GM19193 (cell line): ENCODE measurements around the gene HTR6.

Source experiments
- POLR2A ChIP-seq: IDR thresholded peaks from 4 replicates; pipeline ENCODE4 v1.6.1; 2011; ENCODE audit not compliant: insufficient read depth, insufficient read length; ENCODE audit errors: extremely low read depth

Gene HTR6

DNA sequence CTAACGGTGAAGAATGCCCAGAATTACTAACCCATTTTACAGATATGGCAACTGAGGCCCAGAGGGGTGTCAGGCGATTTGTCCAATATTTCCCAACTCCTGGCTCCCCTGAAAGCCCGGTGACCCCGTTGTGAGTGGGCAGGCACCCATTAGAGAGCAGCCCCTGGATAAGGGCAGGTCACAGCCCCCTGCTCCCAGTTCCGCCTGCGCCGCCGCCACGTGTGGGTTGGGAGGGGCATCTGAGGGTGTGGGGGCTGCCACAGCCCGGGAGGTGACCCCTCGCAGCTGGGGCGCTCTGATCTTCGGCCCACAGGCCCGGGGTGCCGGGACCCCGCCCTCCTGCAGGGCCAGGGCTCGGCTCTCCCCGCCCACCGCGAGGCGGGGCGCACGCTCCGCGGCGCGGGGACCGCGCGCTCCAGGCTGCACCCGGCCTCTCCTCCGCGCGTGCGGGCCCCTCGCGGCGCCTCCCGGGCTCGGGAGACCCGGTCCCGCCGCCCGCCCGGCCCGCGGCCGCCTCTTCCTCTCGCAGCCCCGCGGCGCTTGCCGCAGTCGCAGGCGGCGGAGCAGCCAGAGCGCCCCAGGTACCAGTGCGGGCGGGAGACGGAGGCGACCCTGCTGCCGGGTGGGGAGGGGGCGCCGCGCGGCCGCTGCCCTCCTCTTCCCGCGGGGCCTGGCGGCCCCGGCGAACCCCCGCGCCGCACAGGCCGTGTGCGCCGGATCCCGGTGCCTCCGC lies at the start of gene HTR6:
Gene HTR6, plus strand, starts transcription at position 423 of the 733 bp plus-strand sequence. CDS start 879 bp downstream, outside the sequence.
- TF ChIP-seq POLR2A: no peak

GRCh38 chr1:19615438-19615837 lies 49.2 kb upstream of the HTR6 start:
- no peak for TF ChIP-seq POLR2A

GRCh38 chr1:19616489-19616888 lies 48.2 kb upstream of the HTR6 start:
- no peak for TF ChIP-seq POLR2A

GRCh38 chr1:19617376-19617775 lies 47.3 kb upstream of the HTR6 start:
- TF ChIP-seq POLR2A: no peak

DNA sequence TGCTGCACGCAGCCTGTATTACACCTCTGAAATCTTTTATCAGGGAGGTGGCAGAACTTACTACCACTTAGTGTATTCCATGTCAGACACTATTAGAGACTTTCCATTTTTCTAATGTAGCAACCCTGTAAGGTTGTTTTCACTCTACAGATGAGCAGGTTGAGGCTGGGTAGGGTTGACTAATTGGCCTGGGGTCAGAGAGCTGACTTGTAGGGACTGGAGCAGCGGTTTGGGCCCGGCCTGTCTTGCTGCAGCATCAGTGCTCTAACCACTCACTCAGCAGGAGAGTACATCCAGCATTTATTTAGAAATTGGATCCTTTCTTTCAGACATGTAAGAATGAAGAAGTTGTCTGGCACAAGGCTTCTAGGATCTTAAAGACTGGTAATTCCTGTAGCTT lies 46.2 kb upstream of the HTR6 start:
- TF ChIP-seq POLR2A: no peak

GRCh38 chr1:19619697-19620384 lies 44.8 kb upstream of the HTR6 start:
- TF ChIP-seq POLR2A: no peak

DNA sequence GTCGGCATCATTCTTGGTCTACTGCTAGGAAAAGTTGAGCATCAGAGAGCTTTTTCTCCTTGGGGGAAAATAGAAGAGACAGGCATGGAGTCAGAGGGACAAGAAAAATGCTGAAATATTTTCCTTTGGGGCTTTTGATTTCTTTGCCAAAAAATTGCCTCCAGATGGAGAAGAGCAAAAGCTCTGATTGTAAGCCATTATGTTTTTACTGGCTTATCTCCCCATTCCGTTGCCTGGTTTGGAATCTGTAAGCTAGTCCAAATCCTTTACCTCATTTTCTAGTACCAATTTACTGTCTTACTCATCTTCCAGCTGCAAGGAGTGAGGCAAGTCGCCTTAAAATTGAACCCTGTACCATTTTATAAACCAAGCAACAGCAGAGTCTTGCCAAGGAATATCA lies 43.9 kb upstream of the HTR6 start:
- no peak for TF ChIP-seq POLR2A

- TF ChIP-seq POLR2A: no peak
Measured at GRCh38 chr1:19621274-19621950, 43.3 kb upstream of the HTR6 start.

GRCh38 chr1:19622204-19622603 lies 42.5 kb upstream of the HTR6 start:
- TF ChIP-seq POLR2A: no peak

GRCh38 chr1:19623523-19623922 lies 41.2 kb upstream of the HTR6 start:
- no peak for TF ChIP-seq POLR2A

- TF ChIP-seq POLR2A: no peak
Measured at GRCh38 chr1:19625291-19625937, 39.3 kb upstream of the HTR6 start.

DNA sequence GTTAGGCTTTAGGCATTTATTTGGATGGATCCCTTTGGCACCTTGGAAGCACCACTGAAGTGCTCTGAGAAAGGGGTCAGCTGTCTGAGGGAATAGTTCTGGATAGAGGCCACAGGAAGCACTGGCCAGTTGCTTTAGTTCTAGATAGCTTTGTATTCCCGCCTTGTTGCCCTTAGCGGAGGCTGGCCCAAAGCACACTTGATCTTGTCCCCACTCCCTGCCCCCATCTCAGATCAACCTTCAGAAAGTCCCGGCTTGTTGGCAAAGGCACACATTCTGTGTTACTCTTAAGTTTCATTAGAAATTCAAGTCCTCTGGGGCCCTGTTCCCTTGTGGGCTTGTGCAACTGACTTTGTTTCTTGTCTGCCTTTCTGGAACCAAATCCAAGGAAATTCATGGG lies 35.8 kb upstream of the HTR6 start:
- TF ChIP-seq POLR2A: no peak

DNA sequence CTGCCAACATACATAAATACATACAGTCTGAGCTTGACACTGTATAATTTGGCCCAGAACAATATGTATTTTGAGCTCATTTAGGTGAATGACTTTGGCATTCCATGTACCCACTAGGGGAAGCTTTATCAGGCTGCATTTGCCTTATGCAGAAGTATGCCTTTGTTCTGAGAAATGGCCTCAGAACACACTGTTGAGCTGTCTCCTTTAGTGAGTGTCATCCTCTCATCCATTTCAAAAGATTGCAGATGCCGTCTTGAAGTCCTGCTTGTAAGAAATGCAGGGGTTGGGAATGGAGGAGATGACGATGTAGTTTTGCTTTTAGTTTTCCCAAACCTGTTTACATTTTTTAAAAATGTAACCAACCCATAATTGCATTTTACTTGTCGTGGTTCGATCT lies 35.3 kb upstream of the HTR6 start:
- no peak for TF ChIP-seq POLR2A

DNA sequence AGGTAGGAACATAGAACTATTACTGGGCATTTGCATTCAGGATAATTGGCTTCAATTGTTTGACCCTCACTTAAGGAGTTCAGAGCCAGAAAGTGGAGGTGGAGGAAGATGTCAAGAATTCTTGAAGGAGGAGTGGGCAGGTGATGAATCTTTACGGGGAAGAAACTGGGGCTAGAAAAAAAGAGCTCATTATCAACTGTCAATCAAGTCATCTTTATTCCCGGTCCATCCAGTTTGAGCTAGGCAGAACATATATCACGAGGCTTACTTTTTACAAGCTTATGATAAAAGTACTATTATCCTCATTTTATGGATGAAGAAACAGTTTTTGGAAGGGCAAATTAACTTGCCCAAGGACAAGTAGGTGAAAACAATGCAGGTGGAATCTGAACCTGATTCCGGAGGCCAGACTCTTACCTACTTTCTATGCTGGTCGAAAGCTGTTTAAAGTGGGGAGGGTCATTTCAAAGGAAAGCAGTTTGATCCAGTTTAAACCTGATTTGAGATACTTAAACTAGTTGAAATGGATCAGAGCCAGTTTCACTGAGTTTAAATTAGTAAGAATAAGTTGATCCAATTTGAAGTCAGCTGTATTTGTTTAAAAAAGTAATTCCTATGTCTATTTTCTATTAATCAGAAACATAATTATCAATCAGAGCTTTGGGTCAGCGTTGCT lies 33.8 kb upstream of the HTR6 start:
- no peak for TF ChIP-seq POLR2A

GRCh38 chr1:19632211-19632610 lies 32.5 kb upstream of the HTR6 start:
- no peak for TF ChIP-seq POLR2A
